Measurements from ENCODE around the gene MXD1.

DNA sequence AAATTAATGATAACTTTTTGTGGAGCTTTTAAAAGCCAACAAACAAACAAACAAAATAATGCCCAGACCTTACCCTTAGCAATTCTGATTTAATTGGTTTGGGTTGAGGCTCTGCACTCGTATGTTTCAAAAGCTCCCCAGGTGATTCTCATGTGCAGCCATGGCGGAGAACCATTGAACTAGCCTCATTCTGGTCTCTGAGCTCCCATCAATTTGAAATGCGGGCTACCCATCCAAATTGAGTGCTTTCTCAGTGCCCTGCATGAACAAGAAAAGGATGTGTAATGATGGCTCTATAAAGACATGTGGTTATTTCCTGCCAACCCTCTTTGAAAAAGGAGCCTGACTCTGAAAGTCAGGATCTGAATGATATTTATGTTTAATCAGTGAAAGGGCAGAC lies 8.2 kb downstream of the MXD1 start:
- TF ChIP-seq, protein P1, sequence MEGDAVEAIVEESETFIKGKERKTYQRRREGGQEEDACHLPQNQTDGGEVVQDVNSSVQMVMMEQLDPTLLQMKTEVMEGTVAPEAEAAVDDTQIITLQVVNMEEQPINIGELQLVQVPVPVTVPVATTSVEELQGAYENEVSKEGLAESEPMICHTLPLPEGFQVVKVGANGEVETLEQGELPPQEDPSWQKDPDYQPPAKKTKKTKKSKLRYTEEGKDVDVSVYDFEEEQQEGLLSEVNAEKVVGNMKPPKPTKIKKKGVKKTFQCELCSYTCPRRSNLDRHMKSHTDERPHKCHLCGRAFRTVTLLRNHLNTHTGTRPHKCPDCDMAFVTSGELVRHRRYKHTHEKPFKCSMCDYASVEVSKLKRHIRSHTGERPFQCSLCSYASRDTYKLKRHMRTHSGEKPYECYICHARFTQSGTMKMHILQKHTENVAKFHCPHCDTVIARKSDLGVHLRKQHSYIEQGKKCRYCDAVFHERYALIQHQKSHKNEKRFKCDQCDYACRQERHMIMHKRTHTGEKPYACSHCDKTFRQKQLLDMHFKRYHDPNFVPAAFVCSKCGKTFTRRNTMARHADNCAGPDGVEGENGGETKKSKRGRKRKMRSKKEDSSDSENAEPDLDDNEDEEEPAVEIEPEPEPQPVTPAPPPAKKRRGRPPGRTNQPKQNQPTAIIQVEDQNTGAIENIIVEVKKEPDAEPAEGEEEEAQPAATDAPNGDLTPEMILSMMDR (conservative IDR thresholded peaks at IDR 0.05; ENCODE audit: low read depth in 2 of 2): no peak
- TF ChIP-seq EZH2 (IDR thresholded peaks at IDR 0.05; ENCODE audit: low read depth, unreplicated experiment): no peak
- TF ChIP-seq CREB1 (CRISPR knock-in tag; IDR thresholded peaks at IDR 0.05; ENCODE audit: low read depth): no peak
- no peak for TF ChIP-seq POLR2AphosphoS5 (IDR thresholded peaks at IDR 0.05; ENCODE audit: low read depth)
- TF ChIP-seq, protein P2, sequence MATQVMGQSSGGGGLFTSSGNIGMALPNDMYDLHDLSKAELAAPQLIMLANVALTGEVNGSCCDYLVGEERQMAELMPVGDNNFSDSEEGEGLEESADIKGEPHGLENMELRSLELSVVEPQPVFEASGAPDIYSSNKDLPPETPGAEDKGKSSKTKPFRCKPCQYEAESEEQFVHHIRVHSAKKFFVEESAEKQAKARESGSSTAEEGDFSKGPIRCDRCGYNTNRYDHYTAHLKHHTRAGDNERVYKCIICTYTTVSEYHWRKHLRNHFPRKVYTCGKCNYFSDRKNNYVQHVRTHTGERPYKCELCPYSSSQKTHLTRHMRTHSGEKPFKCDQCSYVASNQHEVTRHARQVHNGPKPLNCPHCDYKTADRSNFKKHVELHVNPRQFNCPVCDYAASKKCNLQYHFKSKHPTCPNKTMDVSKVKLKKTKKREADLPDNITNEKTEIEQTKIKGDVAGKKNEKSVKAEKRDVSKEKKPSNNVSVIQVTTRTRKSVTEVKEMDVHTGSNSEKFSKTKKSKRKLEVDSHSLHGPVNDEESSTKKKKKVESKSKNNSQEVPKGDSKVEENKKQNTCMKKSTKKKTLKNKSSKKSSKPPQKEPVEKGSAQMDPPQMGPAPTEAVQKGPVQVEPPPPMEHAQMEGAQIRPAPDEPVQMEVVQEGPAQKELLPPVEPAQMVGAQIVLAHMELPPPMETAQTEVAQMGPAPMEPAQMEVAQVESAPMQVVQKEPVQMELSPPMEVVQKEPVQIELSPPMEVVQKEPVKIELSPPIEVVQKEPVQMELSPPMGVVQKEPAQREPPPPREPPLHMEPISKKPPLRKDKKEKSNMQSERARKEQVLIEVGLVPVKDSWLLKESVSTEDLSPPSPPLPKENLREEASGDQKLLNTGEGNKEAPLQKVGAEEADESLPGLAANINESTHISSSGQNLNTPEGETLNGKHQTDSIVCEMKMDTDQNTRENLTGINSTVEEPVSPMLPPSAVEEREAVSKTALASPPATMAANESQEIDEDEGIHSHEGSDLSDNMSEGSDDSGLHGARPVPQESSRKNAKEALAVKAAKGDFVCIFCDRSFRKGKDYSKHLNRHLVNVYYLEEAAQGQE (IDR thresholded peaks at IDR 0.05; ENCODE audit: unreplicated experiment): no peak
- no peak for TF ChIP-seq JUNB (IDR thresholded peaks at IDR 0.05; ENCODE audit: unreplicated experiment)

Data from GM23338 (cell line).